CD4-positive, alpha-beta T cell treated with Interferon alpha-2 for 1 hour (primary cell): ENCODE data around the gene MAPK14.
"Not testable (repeated sequence)": the region's sequence is repeated elsewhere in the genome, so short reads cannot be mapped to it uniquely, and the experiment has no call there.

Source experiments
- DNase-seq, 2 donors: peaks; one replicate each; pipeline ENCODE4 v3.0.0-alpha.2; 2020 to 2022

MAPK14 gene

GRCh38 chr6:36124881-36125280 is 97.3 kb downstream of the MAPK14 start:
- DNase-seq = no peak

DNA sequence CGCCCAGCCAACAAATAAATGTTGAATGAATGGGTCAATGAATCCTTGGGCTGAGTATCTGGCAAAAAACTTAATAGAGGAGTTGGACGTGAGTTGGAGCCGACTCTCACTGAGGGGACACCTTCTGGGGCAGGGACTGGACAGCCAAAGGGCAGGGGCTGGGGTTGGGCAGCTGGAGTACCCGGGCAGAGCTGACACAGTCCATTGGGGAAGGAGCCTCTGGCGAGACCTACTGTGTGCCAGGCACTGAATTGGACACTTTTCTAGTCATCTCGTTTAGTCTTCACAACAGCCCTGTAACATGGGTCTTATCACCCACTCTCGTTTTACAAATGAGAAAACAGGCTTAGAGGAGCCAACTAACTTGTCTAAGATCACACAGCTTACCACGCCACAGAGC is 98.0 kb downstream of the MAPK14 start:
- DNase-seq = no peak

DNA sequence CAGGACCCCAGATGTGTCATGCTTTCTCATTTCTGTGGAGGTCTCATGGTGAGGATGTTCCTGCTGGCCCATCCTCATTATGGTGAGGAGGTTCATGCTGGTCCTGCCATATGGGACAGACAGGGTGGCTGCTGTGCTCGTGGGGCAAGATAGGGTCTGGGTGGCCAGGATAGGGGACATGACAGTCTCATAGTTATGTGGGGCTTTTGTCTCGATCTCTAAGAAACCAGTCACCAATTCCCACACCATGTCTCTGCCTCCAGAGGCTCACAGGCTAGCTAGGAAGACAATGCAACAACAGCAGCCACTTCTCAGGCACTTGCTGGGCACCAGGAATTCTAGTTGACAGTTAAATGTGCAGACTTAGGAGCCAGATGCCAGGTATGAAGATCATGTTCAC is 98.5 kb downstream of the MAPK14 start:
- DNase-seq = no peak

DNA sequence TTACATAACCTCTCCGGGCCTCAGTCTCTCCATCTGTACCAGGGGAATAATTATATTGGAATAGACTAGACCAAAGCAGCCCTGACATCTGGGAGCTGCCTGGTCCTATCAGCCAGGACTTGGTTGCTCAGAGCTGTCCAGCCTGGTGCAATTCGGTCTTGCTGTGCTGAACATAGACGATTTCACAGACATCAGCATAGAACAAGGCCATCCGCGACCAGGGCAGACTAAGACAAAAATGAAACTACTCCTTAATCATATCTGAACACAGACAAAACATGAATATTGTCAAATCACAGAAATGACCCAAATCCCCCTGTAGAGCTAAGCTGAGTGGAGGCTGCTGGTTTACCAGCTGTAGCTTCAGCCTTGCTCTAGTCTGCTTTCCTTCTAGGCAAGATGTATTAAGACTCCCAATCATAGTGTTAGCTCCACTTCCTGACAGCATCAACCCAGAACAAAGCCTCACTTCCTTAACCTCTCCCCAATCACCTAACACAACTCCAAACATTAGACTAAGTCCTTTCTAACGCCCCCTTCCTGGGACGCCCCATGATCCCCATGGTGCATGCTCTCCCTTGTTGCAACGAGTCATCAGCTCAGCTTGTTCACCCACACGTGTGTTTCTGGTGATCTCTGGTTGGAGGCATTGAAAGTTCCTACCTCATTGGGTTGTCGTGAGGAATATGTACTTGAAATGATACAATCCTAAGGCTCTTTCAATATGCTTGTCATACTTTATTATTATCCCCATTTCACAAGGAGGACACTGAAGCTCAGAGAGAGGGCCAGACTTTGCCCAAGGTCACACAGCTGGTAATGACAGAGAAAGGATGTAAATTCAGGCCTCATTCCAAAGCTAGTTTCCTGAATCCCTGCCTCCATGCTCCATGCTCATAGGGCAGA is 99.2 kb downstream of the MAPK14 start:
- DNase-seq = no peak

GRCh38 chr6:36127462-36128016 is 99.9 kb downstream of the MAPK14 start:
- peak in 1 of 2 donors; percentile 68 for DNase-seq

DNA sequence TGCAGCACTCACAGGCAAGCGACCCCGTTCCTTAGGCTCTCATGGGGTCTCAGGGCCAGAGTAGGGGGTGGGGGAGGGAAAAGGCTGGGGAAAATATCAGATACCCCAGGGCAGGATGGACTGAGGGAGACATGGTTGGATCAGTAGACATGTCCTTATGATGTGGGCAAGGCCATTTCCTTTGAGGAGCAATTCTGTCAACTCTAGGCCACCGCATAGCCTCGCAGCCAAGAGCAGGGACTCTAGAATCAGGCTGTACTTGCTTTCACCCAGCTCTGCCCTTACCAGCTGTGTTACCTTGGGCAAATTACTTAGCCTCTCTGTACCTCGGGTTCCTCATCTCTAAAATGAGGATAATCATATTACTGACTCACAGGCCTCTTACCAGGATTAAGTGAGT is 100.5 kb downstream of the MAPK14 start:
- no peak for DNase-seq

DNA sequence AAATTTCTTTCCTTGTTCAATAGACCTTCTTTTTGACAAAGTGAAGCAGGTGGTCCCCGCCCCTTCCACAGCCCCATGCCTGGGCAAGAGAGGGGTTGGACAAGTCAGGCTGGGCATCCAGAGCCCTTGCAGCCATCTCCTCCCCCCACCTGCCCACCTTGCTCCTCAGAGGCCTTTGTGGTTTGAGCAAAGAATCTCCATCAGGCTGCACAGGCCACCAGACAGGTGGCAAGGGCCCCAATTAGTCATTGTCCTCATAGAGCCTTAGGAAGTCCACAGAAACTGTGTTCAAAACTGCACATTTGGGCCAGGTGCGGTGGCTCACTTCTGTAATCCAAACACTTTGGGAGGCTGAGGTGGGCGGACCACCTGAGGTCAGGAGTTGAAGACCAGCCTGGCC is 101.2 kb downstream of the MAPK14 start:
- no peak for DNase-seq

GRCh38 chr6:36129334-36129733 is 101.7 kb downstream of the MAPK14 start:
- DNase-seq = not testable (repeated sequence)

GRCh38 chr6:36129941-36130666 is 102.5 kb downstream of the MAPK14 start, which contains the start of gene MAPK13:
MAPK13 (plus strand) TSS chr6:36130513; CDS start chr6:36130583, 70 bp downstream.
- DNase-seq = no peak

- DNase-seq = peak; percentile 44 to 67
Measured at GRCh38 chr6:36130667-36131510, 103.3 kb downstream of the MAPK14 start.

GRCh38 chr6:36131511-36132245 is 104.1 kb downstream of the MAPK14 start:
- DNase-seq = peak; percentile 22 to 68

GRCh38 chr6:36132246-36132895 is 104.8 kb downstream of the MAPK14 start:
- DNase-seq = no peak

- DNase-seq = no peak
Measured at GRCh38 chr6:36133148-36133547, 105.5 kb downstream of the MAPK14 start.

DNA sequence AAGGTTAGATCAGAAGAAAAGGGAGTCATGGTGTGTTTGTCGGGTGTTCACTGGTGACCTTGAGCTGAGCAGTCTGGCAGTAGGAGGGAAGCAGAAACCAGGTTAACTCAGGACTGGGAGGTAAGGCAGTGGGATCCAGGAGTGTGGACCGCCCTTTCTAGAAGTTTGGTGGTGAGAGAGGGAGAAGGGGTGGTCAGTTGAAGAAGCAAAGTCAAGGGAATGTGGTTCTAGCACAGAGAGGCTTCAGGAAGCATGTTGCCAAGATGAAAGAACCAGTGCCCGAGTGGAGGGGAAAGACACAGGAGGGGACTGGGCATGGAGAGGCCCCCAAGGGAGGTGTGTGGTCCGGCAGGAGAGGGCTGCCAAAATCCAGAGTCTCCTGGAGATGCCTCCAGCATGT is 106.3 kb downstream of the MAPK14 start:
- DNase-seq = no peak

GRCh38 chr6:36135053-36135731 is 107.6 kb downstream of the MAPK14 start:
- no peak for DNase-seq

GRCh38 chr6:36136034-36136433 is 108.4 kb downstream of the MAPK14 start:
- no peak for DNase-seq

DNA sequence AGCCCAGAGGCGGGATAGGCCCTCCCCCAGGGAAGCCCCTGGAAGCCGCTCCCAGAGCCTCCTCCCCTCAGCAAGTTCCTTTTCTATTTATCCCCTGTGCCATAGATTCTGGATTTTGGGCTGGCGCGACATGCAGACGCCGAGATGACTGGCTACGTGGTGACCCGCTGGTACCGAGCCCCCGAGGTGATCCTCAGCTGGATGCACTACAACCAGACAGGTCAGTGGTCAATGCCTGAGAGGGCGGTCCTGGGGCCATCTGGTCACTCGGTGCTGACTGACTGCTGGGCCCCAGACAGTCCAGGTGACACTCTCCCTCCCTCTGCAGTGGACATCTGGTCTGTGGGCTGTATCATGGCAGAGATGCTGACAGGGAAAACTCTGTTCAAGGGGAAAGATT is 108.9 kb downstream of the MAPK14 start:
- DNase-seq = no peak

- no peak for DNase-seq
Measured at GRCh38 chr6:36138667-36139066, 111.1 kb downstream of the MAPK14 start.

GRCh38 chr6:36139431-36139830 is 111.8 kb downstream of the MAPK14 start:
- no peak for DNase-seq

DNA sequence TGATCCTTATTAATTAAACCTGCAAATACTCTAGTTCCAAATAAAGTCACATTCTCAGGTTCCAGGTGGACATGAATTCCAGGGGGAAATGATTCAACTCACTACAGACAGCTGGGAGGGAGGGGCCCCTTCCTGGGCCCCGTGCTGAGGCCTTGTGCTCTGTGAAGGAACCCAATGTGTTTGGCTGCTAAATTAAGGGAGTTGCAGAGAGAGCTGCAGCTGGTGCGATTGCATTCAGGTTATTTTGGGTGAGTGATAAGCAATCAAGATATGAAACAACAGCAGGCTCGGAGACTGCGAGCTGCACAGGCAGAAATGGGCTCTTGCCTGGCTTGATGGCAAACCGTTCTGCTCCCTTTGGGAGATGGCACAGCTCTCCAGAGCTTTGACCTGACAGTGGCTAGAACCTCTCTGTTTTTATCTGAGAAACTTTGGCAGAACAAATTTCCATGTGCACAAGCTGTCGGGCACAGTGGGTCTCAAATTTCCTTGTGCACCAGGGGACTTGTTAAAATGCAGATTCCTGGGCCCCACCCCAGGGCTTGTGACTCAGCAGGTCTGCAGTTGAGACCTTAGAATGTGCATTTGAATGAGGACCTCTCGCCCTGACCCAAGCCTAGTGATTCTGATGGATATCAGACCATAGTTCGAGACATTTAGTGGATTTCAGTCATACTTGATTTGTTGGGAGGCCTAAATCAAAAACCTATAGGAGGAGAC is 112.5 kb downstream of the MAPK14 start:
- DNase-seq = no peak
